C4-2B (cell line): ENCODE measurements around the gene FUBP3.

Experiments
- CTCF ChIP-seq: fragments of 450-650 bp; conservative IDR thresholded peaks from 2 replicates; pipeline ENCODE4 v1.5.1; 2017; ENCODE audit warnings: mild to moderate bottlenecking
- ZFX ChIP-seq: fragments of 450-650 bp; IDR thresholded peaks from 2 replicates; pipeline ENCODE4 v1.6.1; 2017

GRCh38 chr9:130555968-130556367 lies 23.4 kb upstream of the FUBP3 start:
- TF ChIP-seq CTCF (no peak), ZFX (no peak)
